ENCODE data around the gene TDRD12.
"Not testable (repeated sequence)": the region's sequence is repeated elsewhere in the genome, so short reads cannot be mapped to it uniquely, and the experiment has no call there.

TDRD12 gene

GRCh38 chr19:32693151-32694108, 26.1 kb upstream of the TDRD12 start:
- DNase-seq, result not testable (repeated sequence)

GRCh38 chr19:32694316-32694715, 25.3 kb upstream of the TDRD12 start:
- not testable (repeated sequence) for DNase-seq

- not testable (repeated sequence) for DNase-seq
Measured at GRCh38 chr19:32694851-32695250, 24.7 kb upstream of the TDRD12 start.

- not testable (repeated sequence) for DNase-seq
Measured at GRCh38 chr19:32695506-32695905, 24.1 kb upstream of the TDRD12 start.

- DNase-seq, result not testable (repeated sequence)
Measured at GRCh38 chr19:32696771-32697170, 22.8 kb upstream of the TDRD12 start.

- not testable (repeated sequence) for DNase-seq
Measured at GRCh38 chr19:32700129-32700528, 19.4 kb upstream of the TDRD12 start.

GRCh38 chr19:32702010-32702409, 17.6 kb upstream of the TDRD12 start:
- DNase-seq, result no peak

GRCh38 chr19:32704006-32704405, 15.6 kb upstream of the TDRD12 start:
- not testable (repeated sequence) for DNase-seq

- no peak for DNase-seq
Measured at GRCh38 chr19:32708457-32708856, 11.1 kb upstream of the TDRD12 start.

- no peak for DNase-seq
Measured at GRCh38 chr19:32709032-32709431, 10.5 kb upstream of the TDRD12 start.

GRCh38 chr19:32711747-32712146, 7.8 kb upstream of the TDRD12 start:
- DNase-seq, result no peak

GRCh38 chr19:32716203-32716602, 3.4 kb upstream of the TDRD12 start:
- not testable (repeated sequence) for DNase-seq

- no peak for DNase-seq
Measured at GRCh38 chr19:32717496-32717895, 2.1 kb upstream of the TDRD12 start.

- DNase-seq, result peak in 1 of 51 donors; percentile 3
Measured at GRCh38 chr19:32718286-32718685, 1.3 kb upstream of the TDRD12 start.

- no peak for DNase-seq
Measured at GRCh38 chr19:32720216-32720935, 809 bp downstream of the TDRD12 start.

GRCh38 chr19:32720936-32721250, 1.3 kb downstream of the TDRD12 start:
- DNase-seq, result no peak

GRCh38 chr19:32735936-32736335, 16.4 kb downstream of the TDRD12 start:
- DNase-seq, result no peak

GRCh38 chr19:32743021-32743420, 23.5 kb downstream of the TDRD12 start:
- no peak for DNase-seq

- DNase-seq, result no peak
Measured at GRCh38 chr19:32743447-32743846, 23.9 kb downstream of the TDRD12 start.

- no peak for DNase-seq
Measured at GRCh38 chr19:32744555-32745325, 25.2 kb downstream of the TDRD12 start.

- not testable (repeated sequence) for DNase-seq
Measured at GRCh38 chr19:32745594-32746251, 26.2 kb downstream of the TDRD12 start.

Data from hypothalamus (tissue), 51 donors.